Measurements from ENCODE around the gene CUEDC1.

Gene CUEDC1

DNA sequence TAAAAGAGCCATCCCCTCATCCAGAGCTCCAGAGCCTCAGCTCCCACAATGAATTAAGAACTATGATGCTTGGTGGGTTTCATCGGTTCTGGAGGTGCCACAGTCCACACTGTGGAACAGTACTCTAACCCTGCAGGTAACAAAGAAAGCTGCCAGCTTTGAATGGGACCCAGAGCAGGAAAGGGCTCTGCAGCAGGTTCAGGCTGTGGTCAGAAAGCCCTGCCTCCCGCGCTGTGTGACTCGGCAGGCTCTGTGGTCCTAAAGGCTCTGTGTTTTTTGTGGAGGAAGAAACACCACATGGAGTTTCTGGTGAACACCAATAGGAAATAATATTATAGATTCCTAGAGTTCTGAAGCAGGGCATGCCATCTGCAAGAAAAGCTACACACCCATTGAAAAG lies 137.9 kb downstream of the CUEDC1 start:
- TF ChIP-seq CTCF (IDR thresholded peaks at IDR 0.05; ENCODE audit: control extremely low read depth, extremely low read depth, low read depth, missing control alignments), result no peak
- ChIA-PET POLR2A (no interaction called here), CTCF (interaction anchor here (1.1 to 3.6 kb wide), 5 partner anchors 11 to 682 kb away, joined by 3 to 24 read pairs (median 5); no protein-coding TSS in a partner anchor)
- DNase-seq (ENCODE audit: extremely low spot score), result no peak

DNA sequence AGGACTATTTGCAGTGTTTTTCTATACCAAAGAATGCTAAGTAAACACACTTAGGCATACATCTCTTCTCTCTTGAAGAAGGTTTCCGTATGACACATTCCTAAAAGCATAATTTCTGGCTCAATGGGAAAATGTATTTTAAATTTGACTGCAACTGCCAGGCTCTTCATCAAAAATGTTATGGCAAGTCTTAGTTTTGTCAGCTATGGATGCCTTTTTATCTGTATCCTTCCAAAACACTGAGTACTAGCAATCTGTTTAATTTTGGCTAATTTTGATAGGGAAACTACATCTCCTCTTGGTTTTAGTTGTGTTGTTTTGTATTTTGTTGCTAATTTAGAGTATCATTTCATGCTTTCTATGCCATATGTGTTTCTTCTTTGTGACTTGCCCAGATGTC lies 140.8 kb downstream of the CUEDC1 start:
- POLR2A ChIA-PET, result no interaction called here
- DNase-seq (ENCODE audit: extremely low spot score), result no peak
- CTCF ChIA-PET, result interaction anchor here (0.8 to 1.3 kb wide), 4 partner anchors 12 to 700 kb away, joined by 3 to 7 read pairs (median 3); no protein-coding TSS in a partner anchor
- TF ChIP-seq CTCF (IDR thresholded peaks at IDR 0.05; ENCODE audit: control extremely low read depth, extremely low read depth, low read depth, missing control alignments), result no peak

DNA sequence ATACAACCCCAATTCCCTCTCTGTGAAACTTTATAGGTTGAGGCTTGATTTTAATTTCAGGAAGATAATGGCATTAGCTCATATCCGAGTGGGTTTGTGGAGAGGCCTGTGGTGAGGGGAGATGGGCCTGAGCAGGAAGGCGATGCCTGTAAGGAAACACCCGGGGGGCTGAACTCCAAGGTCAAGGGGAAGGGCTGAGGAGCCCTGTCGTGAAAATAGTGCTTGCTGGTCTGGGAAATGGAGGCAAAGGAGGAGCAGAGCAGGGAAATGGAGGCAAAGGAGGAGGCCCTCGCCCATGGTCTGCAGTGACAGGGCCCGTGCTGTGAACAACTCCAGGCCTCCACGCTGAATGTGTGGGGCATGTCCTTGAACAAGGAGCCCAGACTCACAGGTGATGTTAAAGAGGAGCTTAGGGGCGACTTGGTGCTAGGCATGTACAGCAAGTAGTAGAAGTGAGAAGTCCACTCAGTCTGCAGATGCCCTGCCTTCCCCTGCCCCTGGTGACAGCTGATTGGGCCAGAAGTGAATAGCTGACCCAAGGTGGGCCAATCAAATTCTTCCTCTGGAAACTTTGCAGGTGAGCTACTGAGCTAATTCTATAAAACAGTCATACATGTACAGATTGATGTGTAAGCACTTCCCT lies 143.5 kb downstream of the CUEDC1 start:
- CTCF ChIA-PET, result interaction anchor here (0.6 to 1.4 kb wide), 4 partner anchors 18 to 141 kb away, joined by 3 to 4 read pairs (median 4); partner anchors contain the start of gene MRPS23
- no peak for TF ChIP-seq CTCF (IDR thresholded peaks at IDR 0.05; ENCODE audit: control extremely low read depth, extremely low read depth, low read depth, missing control alignments)
- no peak for DNase-seq (ENCODE audit: extremely low spot score)
- POLR2A ChIA-PET, result no interaction called here
